Heart left ventricle (tissue), 16 donors: ENCODE measurements around the gene MYO1H. TPM values are rescaled to one million over a fixed set of nuclear protein-coding genes. Genes with fewer than 3 reads are reported as not detected.

Experiments used
- ATAC-seq, 4 donors: fragments of 200-7000 bp; cut with Tn5 transposase; one replicate each; pipeline ENCODE4 v1.9.1; 2020 to 2022; ENCODE audit warnings: moderate library complexity in 4 of 4, mild to moderate bottlenecking in 3 of 4, moderate number of reproducible peaks in 1 of 4
- DNase-seq, 5 donors: peaks; one replicate each; pipeline ENCODE4 v3.0.0-alpha.2; 2020
- H3K27ac ChIP-seq, 12 donors: fragments of 200-600 bp; sonication (generic) in 4 of 12; one replicate each; pipeline versions ENCODE4 v1.5.0 to v1.8.0; 2016 to 2022; ENCODE audit warnings: mild to moderate bottlenecking in 2 of 12
- H3K27me3 ChIP-seq, 9 donors: fragments of 200-600 bp; sonication (generic) in 2 of 9; one replicate each; pipeline versions ENCODE4 v1.5.1 to v1.8.0; 2016 to 2022; ENCODE audit warnings: mild to moderate bottlenecking in 3 of 9
- H3K36me3 ChIP-seq, 9 donors: fragments of 200-600 bp; sonication (generic) in 2 of 9; one replicate each; pipeline versions ENCODE4 v1.5.0 to v1.8.0; 2018 to 2022; ENCODE audit warnings: mild to moderate bottlenecking in 2 of 9
- H3K4me1 ChIP-seq, 12 donors: fragments of 200-600 bp; sonication (generic) in 4 of 12; one replicate each; pipeline versions ENCODE4 v1.5.0 to v1.8.0; 2016 to 2022; ENCODE audit warnings: mild to moderate bottlenecking in 3 of 12
- H3K4me3 ChIP-seq, 12 donors: fragments of 200-600 bp; sonication (generic) in 4 of 12; one replicate each; pipeline versions ENCODE4 v1.5.0 to v1.8.0; 2017 to 2022; ENCODE audit warnings: mild to moderate bottlenecking in 9 of 12, moderate library complexity in 4 of 12
- H3K9me3 ChIP-seq, 12 donors: fragments of 200-600 bp; sonication (generic) in 4 of 12; one replicate each; pipeline versions ENCODE4 v1.5.0 to v1.8.0; 2016 to 2022; ENCODE audit warnings: mild to moderate bottlenecking in 1 of 12
- POLR2A ChIP-seq, 2 donors: fragments of 450-650 bp; IDR thresholded peaks; one replicate each; pipeline ENCODE4 v1.6.1; 2017; ENCODE audit warnings: antibody characterized with exemption in 2 of 2, mild to moderate bottlenecking in 2 of 2, moderate library complexity in 2 of 2
- WGBS, 4 donors: extraction: QIAGEN DNeasy Blood & Tissue Kit in 2 of 4; methylation state at CpG; one replicate each; pipeline versions ENCODE4 v1.1.5 to v1.1.7; 2013 to 2018; 5-methylcytosine and 5-hydroxymethylcytosine counted together
- intact Hi-C, 10 donors: fragments of 100-400 bp; cut with DNase I; formaldehyde crosslinking; loops; one replicate each; pipeline versions ENCODE4 v1.11.1 to v1.14.2; 2022
- polyA plus RNA-seq, 2 donors: library from polyadenylated mRNA; stranded (reverse); fragments of 200-250 nt; gene quantifications; one replicate each; pipeline ENCODE4 v1.2.3, GENCODE V29; 2013
- total RNA-seq, 9 donors: library from RNA; depleted of rRNA in 2 of 9; stranded (reverse); fragments of >200 nt in 2 of 9; fragmentation: NEBNext Ultra II Directional in 3 of 9; extraction: Animal tissue kit (Norgen Biotek cat#: 25700) in 3 of 9; gene quantifications; one replicate each; pipeline versions ENCODE4 v1.1.0 to v1.2.4, GENCODE V29; 2016 to 2023
- TF ChIP-seq, protein P1 (sequence below), 12 donors: fragments of 200-600 bp; sonication (generic) in 4 of 12; IDR thresholded peaks; one replicate each; pipeline versions ENCODE4 v1.5.0 to v1.8.0; 2018 to 2022; ENCODE audit warnings: antibody characterized with exemption in 12 of 12, mild to moderate bottlenecking in 5 of 12
- donor health status: ischemic (EF 13 %, LVEDD 7.1; RV severe dilation, severe dysfunction).
- donor health status: healthy with polysubstance abuse.
- donor health status: DM: no; HTN: yes; CAD: no.
- donor health status: DM: no; HTN: no; CAD: no.
- donor health status: ischemic (EF 25% LVEDD 6.9; RV normal size, moderate dysfunction).
- donor health status: ischemic (EF 25% LVEDD 5.7; RV mildly dilated, moderate dysfunction).
- donor health status: healthy.
- donor health status: DM: yes; HTN: yes; CAD: no.
- donor health status: ischemic (EF 35%, LVEDD 5.7; RV mildly dilated, moderate dysfunction).
- donor health status: nonischemic (EF 11% LVEDD 7.7; RV severe dilation, severe dysfunction).
- donor health status: DM: yes; HTN: yes; CAD: no.
- donor health status: PGD.
- donor health status: ischemic (EF 29% LVEDD 5.4; RV normal size, mild dysfunction).
- donor health status: nonischemic (EF 23%, LVEDD 6.1; RV moderate dilation, normal function).

Gene MYO1H
- total and polyA plus RNA-seq, 11 donors: 0.04 to 1.00 (median 0.22) TPM; not detected in 3

DNA sequence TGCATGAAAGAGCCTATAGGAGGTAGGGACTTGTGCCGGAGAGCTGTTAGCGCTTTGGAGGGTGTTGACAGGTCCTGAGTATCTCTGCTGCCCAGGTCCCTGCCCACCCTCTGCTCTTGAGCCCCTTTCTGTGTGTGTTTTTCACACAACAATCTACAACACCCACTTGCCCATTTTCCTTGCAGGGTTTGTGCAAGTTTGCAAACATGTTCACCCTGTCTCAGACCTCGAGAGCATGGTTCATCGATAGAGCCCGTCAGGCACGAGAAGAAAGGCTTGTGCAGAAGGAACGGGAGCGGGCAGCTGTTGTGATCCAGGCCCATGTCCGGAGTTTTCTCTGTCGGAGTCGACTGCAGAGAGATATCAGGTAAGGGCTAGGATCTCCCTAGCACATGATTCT is 135.6 kb downstream of the MYO1H start:
- intact Hi-C loops: no loop called here
- H3K27ac ChIP-seq: no peak overlapping the region
- no peak for TF ChIP-seq POLR2A (IDR thresholded peaks at IDR 0.05)
- TF ChIP-seq, protein P1, sequence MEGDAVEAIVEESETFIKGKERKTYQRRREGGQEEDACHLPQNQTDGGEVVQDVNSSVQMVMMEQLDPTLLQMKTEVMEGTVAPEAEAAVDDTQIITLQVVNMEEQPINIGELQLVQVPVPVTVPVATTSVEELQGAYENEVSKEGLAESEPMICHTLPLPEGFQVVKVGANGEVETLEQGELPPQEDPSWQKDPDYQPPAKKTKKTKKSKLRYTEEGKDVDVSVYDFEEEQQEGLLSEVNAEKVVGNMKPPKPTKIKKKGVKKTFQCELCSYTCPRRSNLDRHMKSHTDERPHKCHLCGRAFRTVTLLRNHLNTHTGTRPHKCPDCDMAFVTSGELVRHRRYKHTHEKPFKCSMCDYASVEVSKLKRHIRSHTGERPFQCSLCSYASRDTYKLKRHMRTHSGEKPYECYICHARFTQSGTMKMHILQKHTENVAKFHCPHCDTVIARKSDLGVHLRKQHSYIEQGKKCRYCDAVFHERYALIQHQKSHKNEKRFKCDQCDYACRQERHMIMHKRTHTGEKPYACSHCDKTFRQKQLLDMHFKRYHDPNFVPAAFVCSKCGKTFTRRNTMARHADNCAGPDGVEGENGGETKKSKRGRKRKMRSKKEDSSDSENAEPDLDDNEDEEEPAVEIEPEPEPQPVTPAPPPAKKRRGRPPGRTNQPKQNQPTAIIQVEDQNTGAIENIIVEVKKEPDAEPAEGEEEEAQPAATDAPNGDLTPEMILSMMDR (IDR thresholded peaks at IDR 0.05): no peak
- WGBS, 4 donors: 85 to 93% (median 91%) methylated on average over 11 of the region's 11 CpGs
- no peak overlapping the region for H3K4me3 ChIP-seq
- H3K9me3 ChIP-seq: no peaks in the 10 kb centered on the region
- DNase-seq: no peak
- peaks cover 3 to 71% (median 55%) of the 10 kb centered on the region in 9 donors for H3K36me3 ChIP-seq
- peaks cover 4 to 15% (median 11%) of the 10 kb centered on the region in 12 donors for H3K4me1 ChIP-seq
- ATAC-seq: no peak
- no peaks in the 10 kb centered on the region for H3K27me3 ChIP-seq

DNA sequence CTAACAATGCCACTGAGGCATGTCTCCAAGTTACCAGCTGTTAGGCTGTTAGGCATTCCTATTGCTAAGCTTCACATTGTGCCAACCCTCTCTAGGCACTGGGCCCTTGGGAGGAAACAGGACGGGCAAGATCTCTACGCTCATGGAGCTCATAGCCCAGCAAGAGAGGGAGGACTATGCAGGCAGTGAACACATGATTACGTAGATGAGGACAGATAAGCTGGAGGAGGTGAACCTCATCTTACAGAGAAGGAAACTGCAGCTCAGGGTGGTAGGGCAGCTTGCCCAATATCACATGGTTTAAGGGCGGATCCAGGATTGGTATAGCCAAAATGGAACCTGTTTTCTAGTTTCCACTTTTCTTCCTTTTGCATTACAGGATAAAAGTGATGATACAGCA is 137.5 kb downstream of the MYO1H start:
- no peak overlapping the region for H3K4me3 ChIP-seq
- no peaks in the 10 kb centered on the region for H3K9me3 ChIP-seq
- no peak overlapping the region for H3K27ac ChIP-seq
- TF ChIP-seq, protein P1 (IDR thresholded peaks at IDR 0.05): no peak
- no peak for TF ChIP-seq POLR2A (IDR thresholded peaks at IDR 0.05)
- ATAC-seq (no peak), DNase-seq (no peak)
- WGBS, 4 donors: 79 to 94% (median 87%) methylated on average over 4 of the region's 4 CpGs
- intact Hi-C loops: no loop called here
- H3K36me3 ChIP-seq: peaks cover 3 to 90% (median 73%) of the 10 kb centered on the region in 9 donors
- no peaks in the 10 kb centered on the region for H3K4me1 ChIP-seq
- no peaks in the 10 kb centered on the region for H3K27me3 ChIP-seq

DNA sequence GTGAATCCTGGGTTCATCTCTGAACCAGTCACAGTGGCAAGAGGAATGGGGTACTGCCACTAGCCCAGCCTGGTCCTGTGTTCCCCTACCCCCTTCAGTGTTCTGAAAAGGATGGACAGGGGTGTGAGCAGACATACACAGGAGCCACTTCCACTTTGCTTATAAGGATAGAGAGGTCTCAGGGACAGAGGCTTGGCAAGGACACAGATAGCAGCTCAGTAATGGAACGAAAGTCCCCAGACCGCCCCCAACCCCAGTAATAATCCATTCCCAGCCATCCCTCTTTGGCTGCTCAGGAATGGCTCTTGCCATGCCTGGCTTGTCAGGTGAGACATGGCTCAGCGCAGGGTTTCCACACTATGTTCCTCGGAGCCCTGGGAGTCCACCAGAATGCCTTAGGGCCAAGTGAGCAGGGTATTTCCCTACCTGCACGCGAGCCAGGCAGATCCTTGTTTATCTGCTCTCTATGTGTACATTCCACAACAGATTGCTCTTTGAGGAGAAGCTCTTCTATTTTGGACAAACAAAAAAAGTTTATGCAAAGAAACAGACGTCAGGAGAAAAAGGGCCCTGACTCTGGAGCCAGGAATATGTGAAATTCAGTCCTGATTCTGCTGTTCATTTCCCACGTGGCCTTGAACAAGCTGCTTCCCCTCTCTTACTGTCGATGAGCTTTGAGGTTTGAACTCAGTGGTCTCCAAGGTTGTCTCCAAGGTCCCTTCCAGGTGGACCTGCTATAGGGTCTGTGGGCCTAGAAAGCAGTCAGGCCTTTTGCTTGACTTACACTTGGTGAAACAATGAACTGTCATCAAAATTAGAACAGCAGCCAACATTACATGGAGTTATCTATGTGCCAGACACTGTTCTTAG is 139.7 kb downstream of the MYO1H start:
- ATAC-seq (no peak), DNase-seq (no peak)
- TF ChIP-seq, protein P1 (IDR thresholded peaks at IDR 0.05): no peak
- no peak for TF ChIP-seq POLR2A (IDR thresholded peaks at IDR 0.05)
- no peaks in the 10 kb centered on the region for H3K27me3 ChIP-seq
- intact Hi-C loops: no loop called here
- no peak overlapping the region for H3K4me3 ChIP-seq
- peaks cover 3 to 100% (median 95%) of the 10 kb centered on the region in 9 donors for H3K36me3 ChIP-seq
- no peaks in the 10 kb centered on the region for H3K4me1 ChIP-seq
- H3K9me3 ChIP-seq: no peaks in the 10 kb centered on the region
- no peak overlapping the region for H3K27ac ChIP-seq
- 95 to 96% (median 95%) methylated on average over 9 of the region's 9 CpGs for WGBS, 4 donors

DNA sequence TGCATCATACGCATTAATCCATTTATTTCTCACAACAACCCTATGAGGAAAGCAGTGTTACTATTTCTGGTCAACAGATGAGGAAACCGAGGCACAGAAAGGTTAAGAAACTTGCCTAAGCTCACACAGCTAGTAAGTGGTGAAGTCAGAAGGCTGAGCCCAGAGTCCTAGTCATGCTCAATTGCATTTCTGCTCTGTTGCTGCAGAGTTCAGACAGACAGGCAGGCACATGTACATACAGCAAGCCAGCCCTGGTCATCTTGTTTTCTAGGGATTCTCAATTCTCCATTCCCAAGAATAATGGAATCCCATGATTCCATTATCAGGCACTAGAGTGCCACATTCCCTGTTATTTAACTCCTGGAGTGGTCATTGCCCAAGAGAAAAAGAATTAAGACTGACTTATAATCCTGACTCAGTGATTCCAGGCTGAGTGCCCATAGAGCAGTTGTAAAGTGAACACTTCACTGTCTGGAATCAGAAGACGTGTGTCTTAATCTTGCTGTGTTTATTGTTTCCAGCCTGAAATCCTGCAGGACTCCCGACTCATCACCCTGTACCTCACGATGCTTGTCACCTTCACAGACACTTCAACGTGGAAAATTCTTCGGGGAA is 140.5 kb downstream of the MYO1H start:
- no peak for ATAC-seq
- TF ChIP-seq, protein P1 (IDR thresholded peaks at IDR 0.05): no peak
- TF ChIP-seq POLR2A (IDR thresholded peaks at IDR 0.05): no peak
- intact Hi-C loops: no loop called here
- Histone ChIP-seq H3K27me3 (no peaks in the 10 kb centered on the region), H3K9me3 (no peaks in the 10 kb centered on the region), H3K4me3 (no peak overlapping the region), H3K27ac (no peak overlapping the region), H3K4me1 (no peaks in the 10 kb centered on the region), H3K36me3 (peaks cover 3 to 100% (median 100%) of the 10 kb centered on the region in 9 donors)
- DNase-seq: no peak
- whole genome bisulfite sequencing, 4 donors: 83 to 92% (median 88%) methylated on average over 7 of the region's 7 CpGs
